HS-5 (cell line): ENCODE measurements around the gene CASTOR1.

Experiments used
- DNase-seq: peaks from one replicate; pipeline ENCODE4 v3.0.0-alpha.2; 2012; ENCODE audit warnings: low read depth

The CASTOR1 gene

GRCh38 chr22:30284172-30284571 is 5.1 kb downstream of the CASTOR1 start:
- DNase-seq = no peak

DNA sequence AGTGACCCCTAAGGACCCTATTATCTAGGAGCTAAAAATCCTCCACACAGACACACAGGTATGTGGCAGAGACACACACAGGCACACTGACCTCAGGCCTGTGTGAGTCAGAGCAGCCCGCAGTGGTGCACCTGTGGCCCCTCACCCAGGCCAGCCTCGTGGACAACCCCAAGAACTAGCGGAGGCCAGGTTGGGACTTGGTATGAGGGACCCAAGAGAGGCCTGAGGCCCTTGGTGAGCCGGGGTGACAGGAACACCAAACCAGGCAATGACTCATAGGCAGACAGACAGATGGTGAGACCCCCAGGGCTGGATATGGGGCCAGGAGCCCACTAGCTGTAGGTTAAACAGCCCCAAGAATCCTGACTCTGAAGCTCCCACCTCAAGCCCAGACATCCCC is 6.0 kb downstream of the CASTOR1 start:
- no peak for DNase-seq

GRCh38 chr22:30282616-30283046 is 6.7 kb downstream of the CASTOR1 start:
- no peak for DNase-seq

DNA sequence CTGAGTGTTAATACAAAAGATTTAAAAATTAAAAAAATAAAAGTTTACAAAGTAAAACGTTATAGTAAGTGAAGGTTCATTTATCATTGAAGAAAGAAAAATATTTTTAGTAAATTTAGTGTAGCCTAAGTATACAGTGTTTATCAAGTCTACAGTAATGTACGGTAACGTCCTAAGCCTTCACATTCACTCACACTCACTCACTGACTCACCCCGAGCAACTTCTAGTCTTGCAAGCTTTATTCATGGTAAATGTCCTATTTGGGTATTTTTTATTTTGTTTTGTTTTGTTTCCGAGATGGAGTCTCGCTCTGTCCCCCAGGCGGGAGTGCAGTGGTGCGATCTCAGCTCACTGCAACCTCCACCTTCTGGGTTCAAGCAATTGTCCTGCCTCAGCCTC is 8.8 kb downstream of the CASTOR1 start:
- no peak for DNase-seq

GRCh38 chr22:30279932-30280331 is 9.4 kb downstream of the CASTOR1 start:
- no peak for DNase-seq

GRCh38 chr22:30279046-30279788 is 10.1 kb downstream of the CASTOR1 start:
- no peak for DNase-seq

- DNase-seq = no peak
Measured at GRCh38 chr22:30277547-30278344, 11.6 kb downstream of the CASTOR1 start.

- no peak for DNase-seq
Measured at GRCh38 chr22:30276039-30276438, 13.3 kb downstream of the CASTOR1 start.

GRCh38 chr22:30275625-30276024 is 13.7 kb downstream of the CASTOR1 start:
- no peak for DNase-seq

- no peak for DNase-seq
Measured at GRCh38 chr22:30274437-30274812, 14.9 kb downstream of the CASTOR1 start.

GRCh38 chr22:30273711-30274436 is 15.4 kb downstream of the CASTOR1 start:
- no peak for DNase-seq

DNA sequence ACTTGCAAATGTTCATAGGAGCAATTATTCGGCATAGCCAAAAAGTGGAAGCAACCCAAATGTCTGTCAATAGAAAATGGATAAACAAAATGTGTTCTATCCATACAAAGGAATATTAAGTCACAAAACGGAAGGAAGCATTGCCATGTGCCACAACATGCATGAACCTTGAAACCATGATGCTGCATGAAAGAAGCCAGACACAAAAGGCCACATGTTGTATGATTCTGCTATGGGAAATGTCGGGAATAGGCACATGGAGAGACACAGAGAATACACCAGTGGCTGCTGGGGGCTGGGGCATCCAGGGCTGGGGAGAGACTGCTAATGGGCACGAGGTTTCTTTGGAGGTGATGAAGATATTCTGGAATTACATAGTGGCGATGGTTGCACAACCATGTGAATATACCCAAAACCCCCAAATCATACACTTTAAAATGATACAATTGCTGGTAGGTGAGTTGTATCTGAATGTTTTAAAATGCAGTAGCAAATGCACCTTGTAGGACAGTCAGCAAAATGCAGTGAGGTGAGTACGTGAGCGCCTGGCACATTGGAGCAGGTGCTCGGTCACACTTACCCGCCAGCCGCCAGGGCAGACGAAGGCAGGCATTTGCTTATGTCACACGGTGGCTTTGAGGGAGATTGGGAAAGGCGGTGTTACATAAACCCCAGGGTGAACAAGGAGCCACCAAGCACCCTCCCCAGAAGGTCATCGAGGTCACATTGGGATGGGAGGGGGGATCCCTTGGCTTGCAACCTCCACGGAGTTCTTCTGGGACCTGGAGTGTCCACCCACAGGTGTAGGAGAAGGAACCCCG is 16.3 kb downstream of the CASTOR1 start:
- no peak for DNase-seq

- DNase-seq = no peak
Measured at GRCh38 chr22:30270832-30271231, 18.5 kb downstream of the CASTOR1 start.

DNA sequence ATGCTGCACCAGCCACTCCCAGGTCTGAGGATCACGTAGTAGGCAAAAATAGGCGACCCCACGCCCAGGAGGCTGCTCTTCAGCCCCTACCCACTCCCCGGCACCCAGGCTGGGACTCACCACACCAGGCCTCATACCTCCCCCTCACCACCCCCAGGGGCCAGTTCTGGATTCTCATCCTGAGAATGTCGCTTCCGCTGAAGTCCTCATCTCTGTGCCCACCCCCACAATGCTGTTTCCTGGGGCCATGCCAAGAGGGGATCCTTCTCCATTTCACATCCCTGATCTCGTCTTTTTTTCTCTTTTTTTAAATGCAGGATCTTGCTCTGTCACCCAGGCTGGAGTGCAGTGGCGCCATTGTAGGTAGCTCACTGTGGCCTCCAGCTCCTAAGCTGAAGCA is 21.0 kb downstream of the CASTOR1 start:
- DNase-seq = no peak

DNA sequence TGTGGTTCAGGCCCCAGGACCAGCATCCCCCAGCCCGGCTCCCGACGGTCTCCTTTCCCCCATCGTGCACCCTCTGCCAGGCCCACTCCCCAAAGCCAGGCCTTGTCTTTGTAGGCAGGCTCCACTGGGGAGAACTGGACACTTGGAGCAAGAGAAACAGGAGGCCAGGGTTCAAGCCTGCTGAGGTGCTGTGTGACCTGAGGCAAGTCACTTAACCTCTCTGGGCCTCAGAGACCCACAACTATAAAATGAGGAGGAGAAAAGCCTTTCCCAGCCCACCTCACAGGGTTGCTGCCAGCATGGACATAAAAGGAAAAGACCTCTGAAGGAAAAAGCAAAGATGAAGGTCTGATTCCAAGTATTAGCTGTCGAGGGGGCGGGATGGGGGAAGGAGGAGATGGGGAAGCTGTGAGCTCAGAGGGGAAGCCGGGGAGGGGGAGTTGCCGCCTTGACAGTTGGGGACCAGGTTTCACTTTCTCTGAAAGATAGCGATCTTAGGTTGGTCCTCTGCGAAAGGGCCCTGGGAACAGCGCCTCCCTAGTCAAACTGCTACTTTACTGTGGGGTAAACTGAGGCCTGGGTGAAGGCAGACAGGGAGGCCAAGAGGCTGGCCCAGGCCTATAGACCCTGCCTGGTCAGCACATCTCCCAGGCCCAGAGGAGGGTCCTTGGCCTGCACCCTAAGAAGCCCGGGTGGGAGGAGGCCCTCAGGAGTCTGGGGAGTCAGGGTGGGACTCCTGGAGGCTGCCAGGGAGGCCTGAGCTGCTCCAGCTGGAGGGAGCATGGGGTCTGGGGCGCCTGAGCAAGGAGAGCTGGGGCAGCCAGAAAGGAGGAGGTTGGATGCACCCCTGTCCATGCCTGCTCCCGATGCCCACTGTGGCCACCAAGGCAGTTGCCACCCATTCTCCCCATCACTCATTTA is 21.7 kb downstream of the CASTOR1 start:
- DNase-seq = no peak

- no peak for DNase-seq
Measured at GRCh38 chr22:30266445-30267381, 22.6 kb downstream of the CASTOR1 start, which contains the start of gene OSM. OSM (minus strand) TSS chr22:30266851; CDS start chr22:30266799, 52 bp downstream.

DNA sequence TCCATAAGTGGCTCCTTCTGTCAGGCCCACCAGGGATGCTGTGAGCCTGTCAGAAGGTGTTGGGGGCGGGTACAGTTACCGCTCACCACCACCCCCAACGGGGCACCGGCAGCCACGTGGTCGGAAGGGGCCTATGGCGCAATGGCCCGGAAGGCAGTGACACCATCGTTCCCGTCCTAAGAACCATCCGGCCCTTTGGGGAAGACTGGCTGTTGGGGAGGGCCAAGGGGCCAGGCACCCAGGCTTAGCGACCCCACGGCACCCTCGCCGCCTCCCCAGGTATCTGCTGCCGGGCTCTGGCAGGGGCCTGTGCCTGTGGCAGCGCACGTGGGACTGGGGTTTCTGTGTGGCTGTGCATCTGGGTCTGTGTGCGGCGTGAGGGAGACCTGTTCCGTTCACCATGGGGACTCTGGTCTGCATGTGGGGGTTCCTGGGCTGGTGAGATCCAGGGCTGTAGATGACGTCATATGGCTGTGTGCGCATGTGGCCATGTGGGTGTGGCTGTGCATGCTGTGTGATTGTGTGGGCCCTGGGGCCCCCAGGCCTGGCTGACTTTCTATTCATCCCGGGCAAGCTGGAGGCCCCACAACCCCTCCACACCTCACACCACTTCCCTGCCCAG is 23.4 kb downstream of the CASTOR1 start:
- no peak for DNase-seq

DNA sequence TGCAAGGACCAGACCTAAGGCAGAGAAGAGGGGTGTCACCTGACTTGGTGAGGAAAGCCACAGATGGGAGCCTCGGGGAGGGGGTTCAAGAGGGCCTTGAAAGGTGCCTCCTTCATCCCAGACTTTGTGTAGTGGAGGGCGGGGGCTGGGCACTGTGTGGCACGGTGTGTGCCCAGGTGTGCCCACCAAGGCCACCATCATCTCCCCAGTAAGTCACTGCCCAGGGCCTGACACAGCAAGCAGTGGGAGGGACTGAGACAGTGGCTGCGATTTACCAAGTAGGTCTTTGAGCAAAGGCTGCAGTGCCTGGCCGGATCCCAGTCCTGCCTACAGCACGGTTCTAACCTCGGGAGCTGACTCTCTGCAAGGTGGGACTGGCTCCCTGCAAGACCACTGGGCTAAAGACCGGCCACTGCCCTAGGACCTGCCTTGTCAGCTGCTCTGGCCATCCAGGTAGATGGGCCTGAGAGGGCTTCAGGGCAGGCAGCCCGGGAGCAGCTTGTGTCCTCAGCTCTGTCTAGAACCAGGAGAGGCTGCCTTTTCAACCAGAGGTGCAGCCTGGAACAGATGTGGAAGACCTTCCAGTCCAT is 24.1 kb downstream of the CASTOR1 start:
- no peak for DNase-seq

DNA sequence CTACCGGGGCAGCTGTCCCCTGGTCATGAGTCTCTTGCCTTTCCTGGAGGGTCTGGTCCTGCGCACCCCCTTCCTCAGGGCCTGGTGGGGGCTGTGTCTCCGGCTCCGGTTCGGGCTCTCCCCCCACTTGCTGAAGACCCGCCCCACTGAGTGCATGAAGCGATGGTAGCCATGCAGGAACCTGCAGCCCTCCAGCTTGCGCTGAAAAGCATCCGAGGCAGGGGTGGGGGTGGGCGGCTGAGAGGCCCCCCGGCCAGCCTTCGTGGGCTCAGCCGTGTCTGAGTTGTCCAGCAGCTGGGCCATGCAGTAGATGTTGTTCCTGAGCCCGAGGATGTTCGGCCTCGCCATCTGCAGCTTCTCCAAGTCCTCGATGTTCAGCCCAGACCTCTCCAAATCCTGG is 25.4 kb downstream of the CASTOR1 start:
- DNase-seq = no peak
